KMS-11 (cell line): ENCODE measurements around the gene FOXRED1.
A peak's percentile ranks its signal among the peaks of the same experiment; 100 is the strongest.

Source experiments
- H2AFZ ChIP-seq: fragments of 200-600 bp; sonication (generic); 2 replicates; pipeline ENCODE4 v1.6.1; 2016; ENCODE audit warnings: antibody characterized with exemption, mixed run types, low read depth
- H3K27ac ChIP-seq: fragments of 200-600 bp; sonication (generic); 2 replicates; pipeline ENCODE4 v1.6.1; 2016; ENCODE audit warnings: mild to moderate bottlenecking, mixed run types
- H3K27me3 ChIP-seq: fragments of 200-600 bp; sonication (generic); 2 replicates; pipeline ENCODE4 v1.6.1; 2017; ENCODE audit warnings: mild to moderate bottlenecking, low read depth, mixed run types, moderate library complexity; ENCODE audit not compliant: insufficient read depth
- H3K36me3 ChIP-seq: fragments of 200-600 bp; sonication (generic); 2 replicates; pipeline ENCODE4 v1.6.1; 2017; ENCODE audit warnings: mild to moderate bottlenecking, mixed run types; ENCODE audit not compliant: insufficient read depth
- H3K4me1 ChIP-seq: fragments of 200-600 bp; sonication (generic); 2 replicates; pipeline ENCODE4 v1.6.1; 2016; ENCODE audit warnings: mild to moderate bottlenecking, low read depth, mixed run types; ENCODE audit not compliant: poor library complexity, severe bottlenecking
- H3K4me2 ChIP-seq: fragments of 200-600 bp; sonication (generic); 2 replicates; pipeline ENCODE4 v1.7.0; 2016; ENCODE audit warnings: mild to moderate bottlenecking, mixed run types
- H3K4me3 ChIP-seq: fragments of 200-600 bp; sonication (generic); IDR thresholded peaks from 2 replicates; pipeline ENCODE4 v1.6.1; 2017; ENCODE audit warnings: low read depth, low read length, mixed read lengths; ENCODE audit not compliant: insufficient read depth
- H3K79me2 ChIP-seq: fragments of 200-600 bp; sonication (generic); 2 replicates; pipeline ENCODE4 v1.6.1; 2016; ENCODE audit warnings: low read depth, mixed run types; ENCODE audit not compliant: insufficient read depth
- H3K9ac ChIP-seq: fragments of 200-600 bp; sonication (generic); 2 replicates; pipeline ENCODE4 v1.6.1; 2016; ENCODE audit warnings: mild to moderate bottlenecking, mixed run types
- H4K20me1 ChIP-seq: fragments of 200-600 bp; sonication (generic); 2 replicates; pipeline ENCODE4 v1.6.1; 2016; ENCODE audit warnings: mild to moderate bottlenecking, mixed run types; ENCODE audit not compliant: insufficient read depth
- CTCF ChIP-seq: fragments of 200-600 bp; sonication (generic); conservative IDR thresholded peaks from 2 replicates; pipeline ENCODE4 v1.6.1; 2017; ENCODE audit warnings: low read depth, mild to moderate bottlenecking, antibody characterized with exemption, low read length, moderate library complexity, mixed read lengths

Gene FOXRED1

DNA sequence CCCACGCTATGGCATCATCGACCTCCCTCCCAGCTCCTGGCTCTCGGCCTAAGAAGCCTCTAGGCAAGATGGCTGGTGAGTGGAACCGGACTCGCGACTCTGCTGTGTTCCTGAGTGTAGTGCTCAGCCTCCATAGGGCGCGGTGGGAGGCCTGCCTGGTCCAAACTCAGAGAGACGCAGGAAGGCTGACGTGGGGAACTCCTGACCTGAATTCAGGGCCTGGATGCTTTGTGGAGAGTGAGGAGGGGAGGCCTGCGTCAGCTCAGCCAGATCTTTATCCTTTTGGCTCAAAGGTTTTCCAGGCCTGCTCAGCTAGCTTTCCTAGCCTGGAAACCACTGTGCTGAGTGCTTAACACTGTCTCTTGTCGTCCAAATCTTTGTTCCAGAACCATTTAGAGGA is 21.9 kb downstream of the FOXRED1 start:
- no peak for TF ChIP-seq CTCF
- no peak overlapping the region for H3K4me2 ChIP-seq
- H3K4me1 ChIP-seq, result no peaks in the 10 kb centered on the region
- H2AFZ ChIP-seq, result no peak overlapping the region
- H3K9ac ChIP-seq, result no peak overlapping the region
- H3K27me3 ChIP-seq, result no peaks in the 10 kb centered on the region
- H3K79me2 ChIP-seq, result 0 out of 2 replicates have a peak, but pooled peaks cover 5% of the 10 kb centered on the region
- no peaks in the 10 kb centered on the region for H3K36me3 ChIP-seq
- no peak overlapping the region for H3K27ac ChIP-seq
- H3K4me3 ChIP-seq, result no peak overlapping the region
- H4K20me1 ChIP-seq, result no peaks in the 10 kb centered on the region

DNA sequence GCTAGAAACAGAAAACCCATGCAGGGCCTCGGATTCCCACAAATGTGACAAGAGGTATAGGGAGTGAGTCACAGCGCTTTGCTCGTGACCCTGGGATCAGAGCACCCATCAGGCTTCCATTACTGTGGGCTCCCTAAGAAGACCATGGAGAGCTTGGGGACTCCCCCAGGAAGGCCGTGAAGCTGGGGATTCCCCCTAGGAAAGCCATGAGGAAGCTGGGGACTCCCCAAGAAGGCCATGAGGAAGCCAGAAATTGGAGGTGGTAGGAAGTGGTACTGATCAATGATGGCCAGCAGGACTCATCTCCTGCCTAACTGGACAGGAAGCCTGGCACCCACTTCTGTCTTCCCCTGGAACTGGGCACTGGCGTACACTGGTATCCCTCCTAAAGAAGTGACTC is 24.8 kb downstream of the FOXRED1 start:
- Histone ChIP-seq H2AFZ (no peak overlapping the region), H3K27ac (no peak overlapping the region), H3K9ac (no peak overlapping the region), H3K79me2 (no peaks in the 10 kb centered on the region), H3K27me3 (no peaks in the 10 kb centered on the region), H3K36me3 (no peaks in the 10 kb centered on the region), H3K4me3 (no peak overlapping the region), H3K4me2 (no peak overlapping the region), H4K20me1 (no peaks in the 10 kb centered on the region), H3K4me1 (no peaks in the 10 kb centered on the region)
- TF ChIP-seq CTCF, result no peak

DNA sequence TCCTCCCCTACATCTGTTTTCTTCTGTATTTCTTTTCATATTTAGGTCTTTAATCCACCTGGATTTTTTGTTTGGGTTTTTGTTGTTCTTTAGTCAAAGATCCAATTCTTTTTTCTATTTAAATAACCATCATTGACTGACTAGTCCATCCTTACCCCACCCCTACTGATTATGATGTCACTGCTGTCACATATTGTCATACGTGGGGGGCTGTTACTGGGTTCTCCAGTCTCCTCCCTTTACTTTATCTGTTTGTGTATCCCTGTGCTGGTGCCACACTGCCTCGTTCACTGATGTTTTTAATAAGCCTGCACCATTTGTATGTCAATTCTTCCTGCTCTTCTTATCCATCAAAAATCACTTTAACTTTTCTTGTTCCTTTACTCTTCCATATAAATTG is 28.1 kb downstream of the FOXRED1 start:
- Histone ChIP-seq H3K27me3 (no peaks in the 10 kb centered on the region), H3K79me2 (no peaks in the 10 kb centered on the region), H3K36me3 (no peaks in the 10 kb centered on the region), H2AFZ (no peak overlapping the region), H4K20me1 (no peaks in the 10 kb centered on the region), H3K9ac (no peak overlapping the region), H3K27ac (no peak overlapping the region), H3K4me2 (no peak overlapping the region), H3K4me3 (no peak overlapping the region), H3K4me1 (no peaks in the 10 kb centered on the region)
- TF ChIP-seq CTCF, result no peak

- Histone ChIP-seq H3K27ac (peak within 1 kb of the TSS; percentile 70), H2AFZ (peak within 1 kb of the TSS; percentile 91), H4K20me1 (no peaks in the 10 kb centered on the region), H3K36me3 (no peaks in the 10 kb centered on the region), H3K4me3 (no peak within 1 kb of the TSS), H3K27me3 (no peaks in the 10 kb centered on the region), H3K9ac (peak within 1 kb of the TSS; percentile 83), H3K79me2 (peaks cover 15% of the 10 kb centered on the region; the same call in 1 of the 2 replicates), H3K4me2 (peak within 1 kb of the TSS; percentile 93), H3K4me1 (peaks cover 44% of the 10 kb centered on the region)
- no peak for TF ChIP-seq CTCF
Measured at GRCh38 chr11:126303623-126304456, 34.9 kb downstream of the FOXRED1 start, which contains the start of gene DCPS. DCPS (plus strand) TSS chr11:126304060; CDS start chr11:126304081, 21 bp downstream.
